Measurements from ENCODE around the gene TENM4.

The TENM4 gene

GRCh38 chr11:78759071-78759470 is 681.8 kb downstream of the TENM4 start:
- DNase-seq, result no peak

GRCh38 chr11:78753297-78753696 is 687.5 kb downstream of the TENM4 start:
- no peak for DNase-seq

DNA sequence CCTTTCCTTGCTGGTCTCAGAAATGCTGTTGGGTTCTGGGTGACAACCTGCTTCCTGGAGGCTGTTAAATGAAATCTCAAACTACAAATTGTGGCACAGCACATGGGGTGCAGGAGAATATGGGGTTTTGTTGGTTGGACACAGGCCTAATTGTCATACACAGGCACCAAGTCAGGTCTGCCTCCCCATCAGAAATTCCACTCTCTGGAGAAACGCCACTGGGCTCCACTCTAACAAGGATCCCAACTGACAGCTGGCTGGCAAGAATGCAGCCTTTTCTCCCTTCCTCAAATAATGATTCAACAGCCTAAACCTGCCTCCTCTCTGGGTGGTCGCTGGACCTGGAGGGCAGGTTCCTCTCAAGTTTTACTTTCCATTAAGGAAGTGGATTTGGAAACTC is 688.3 kb downstream of the TENM4 start:
- DNase-seq, result no peak

DNA sequence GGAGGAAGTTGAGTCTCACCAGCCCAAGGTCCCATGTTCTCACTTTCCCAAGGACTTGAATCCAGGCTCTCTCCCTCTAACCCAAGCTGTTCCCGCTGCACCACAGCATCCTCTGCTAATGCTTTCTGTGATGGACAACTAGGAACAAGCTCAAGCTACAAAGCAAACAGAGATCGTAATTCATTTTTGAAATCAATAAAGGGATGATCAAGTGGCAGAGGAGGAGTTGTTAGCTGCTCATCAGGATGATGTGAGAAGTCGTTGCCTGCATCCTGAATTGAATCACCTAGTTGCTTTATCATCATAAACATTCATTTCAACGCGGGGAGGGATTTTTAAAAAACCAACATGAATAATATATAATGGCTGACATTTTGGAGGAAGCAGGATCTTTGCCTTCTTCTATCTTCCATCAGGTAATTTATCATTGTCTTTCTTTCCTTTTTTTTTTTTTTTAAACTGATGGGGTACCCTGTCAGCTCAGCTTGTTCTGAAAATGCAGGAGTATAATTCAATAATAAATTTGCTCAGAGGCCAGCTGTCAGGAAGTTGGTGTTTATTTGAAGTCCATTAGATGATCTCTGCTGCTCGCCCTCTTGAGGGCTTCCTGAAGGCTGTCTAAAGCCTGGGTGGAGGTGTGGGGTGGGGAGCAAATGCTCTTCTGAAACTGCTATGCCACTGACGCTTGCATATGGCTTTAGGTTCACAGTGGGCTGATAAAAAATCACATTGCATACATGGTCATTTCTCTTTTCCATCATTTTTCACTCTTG is 691.7 kb downstream of the TENM4 start:
- no peak for DNase-seq

GRCh38 chr11:78744949-78745348 is 695.9 kb downstream of the TENM4 start:
- no peak for DNase-seq

DNA sequence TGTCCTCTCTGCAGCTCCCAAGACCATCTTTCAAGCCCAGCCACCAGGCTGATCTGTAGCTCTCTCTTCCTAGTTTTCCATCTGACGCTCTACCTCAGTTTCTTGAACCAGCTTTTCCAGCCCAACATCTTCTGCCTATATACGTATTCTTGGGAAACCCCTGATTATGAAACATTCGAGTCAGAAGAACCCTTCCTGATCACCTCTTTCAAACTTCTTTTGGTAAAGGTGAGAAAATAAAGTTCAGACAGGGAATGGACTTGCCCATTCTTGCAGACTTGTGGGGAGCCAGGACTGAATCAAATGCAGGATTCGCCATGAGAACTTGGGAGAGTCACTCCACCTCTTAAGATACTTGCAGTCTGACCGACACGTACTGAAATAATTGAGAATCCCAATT is 696.6 kb downstream of the TENM4 start:
- no peak for DNase-seq

GRCh38 chr11:78742430-78742829 is 698.4 kb downstream of the TENM4 start:
- no peak for DNase-seq

DNA sequence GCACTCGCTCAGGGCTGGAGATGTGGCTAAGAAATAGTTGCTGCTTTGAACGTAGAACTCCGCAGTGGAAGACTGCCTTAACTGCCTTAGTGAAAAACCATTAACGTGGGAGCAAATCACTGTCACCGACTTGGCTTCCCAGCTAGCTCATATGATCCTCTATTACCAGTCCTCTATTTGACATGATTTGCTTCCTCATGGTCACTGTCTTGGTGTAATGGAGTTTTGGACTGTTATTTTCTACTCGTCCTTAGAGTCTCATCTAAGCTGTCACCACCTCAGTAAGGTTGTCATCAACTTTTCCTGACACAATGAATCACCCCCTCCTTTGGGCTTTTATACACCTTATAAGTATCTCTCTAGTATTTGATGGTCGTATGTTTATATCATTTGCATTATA is 699.1 kb downstream of the TENM4 start:
- no peak for DNase-seq

GRCh38 chr11:78740199-78741071 is 700.4 kb downstream of the TENM4 start:
- no peak for DNase-seq

DNA sequence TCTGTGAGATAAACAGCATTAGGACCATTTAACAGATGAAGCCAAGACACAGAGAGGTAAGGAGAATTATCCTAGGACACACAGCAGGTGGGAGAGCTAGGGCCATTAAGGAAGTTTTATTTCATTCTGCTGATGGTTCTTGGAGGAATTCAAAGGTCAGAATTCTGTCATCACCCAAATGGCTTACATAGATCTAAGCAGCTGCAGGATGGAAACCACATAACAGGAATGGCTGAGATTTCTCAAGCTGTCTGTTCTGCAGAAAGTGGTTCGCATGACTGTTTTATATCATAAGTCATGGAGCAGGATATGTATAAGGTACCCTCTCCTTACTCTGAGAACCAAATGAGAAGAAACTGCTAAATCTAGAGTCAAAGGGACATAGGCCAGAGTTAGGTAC is 702.9 kb downstream of the TENM4 start:
- DNase-seq, result no peak

DNA sequence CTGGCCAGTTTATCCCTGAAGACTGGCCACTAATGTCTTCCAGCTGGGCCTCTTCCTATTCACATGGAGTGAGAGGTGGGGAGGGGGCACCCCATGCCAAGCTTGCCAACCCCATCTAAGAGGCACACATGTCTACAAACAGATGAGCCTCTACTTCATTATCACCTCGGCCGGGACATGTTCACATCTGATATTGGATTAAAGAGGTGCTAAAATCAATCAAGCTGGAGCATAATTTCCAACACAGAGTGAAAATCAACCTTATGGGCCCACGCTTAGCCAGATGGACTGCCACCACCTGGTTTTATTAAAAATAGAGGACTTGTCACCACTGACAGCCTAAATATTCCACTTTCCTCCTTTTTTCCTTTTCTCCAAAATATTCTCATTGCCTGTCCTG is 703.5 kb downstream of the TENM4 start:
- no peak for DNase-seq

DNA sequence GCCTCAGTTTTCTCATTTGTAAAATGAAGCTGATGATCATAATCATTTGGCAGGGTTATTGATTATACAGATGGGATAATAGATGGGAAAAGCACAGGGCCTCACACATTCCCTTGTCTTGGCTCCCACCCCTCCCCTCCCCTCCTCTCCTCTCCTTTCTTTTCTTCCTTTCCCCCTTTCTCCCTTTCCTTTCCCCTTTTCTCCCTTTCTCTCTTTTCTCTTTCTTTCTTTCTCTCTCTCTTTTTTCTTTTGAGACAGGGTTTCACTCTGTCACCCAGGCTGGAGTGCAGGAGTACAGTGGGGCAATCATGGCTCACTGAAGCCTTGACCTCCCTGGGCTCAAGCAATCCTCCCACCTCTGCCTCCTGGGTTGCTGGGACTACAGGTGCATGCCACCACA is 705.1 kb downstream of the TENM4 start:
- no peak for DNase-seq

- no peak for DNase-seq
Observed at GRCh38 chr11:78733031-78733430, 707.8 kb downstream of the TENM4 start.

DNA sequence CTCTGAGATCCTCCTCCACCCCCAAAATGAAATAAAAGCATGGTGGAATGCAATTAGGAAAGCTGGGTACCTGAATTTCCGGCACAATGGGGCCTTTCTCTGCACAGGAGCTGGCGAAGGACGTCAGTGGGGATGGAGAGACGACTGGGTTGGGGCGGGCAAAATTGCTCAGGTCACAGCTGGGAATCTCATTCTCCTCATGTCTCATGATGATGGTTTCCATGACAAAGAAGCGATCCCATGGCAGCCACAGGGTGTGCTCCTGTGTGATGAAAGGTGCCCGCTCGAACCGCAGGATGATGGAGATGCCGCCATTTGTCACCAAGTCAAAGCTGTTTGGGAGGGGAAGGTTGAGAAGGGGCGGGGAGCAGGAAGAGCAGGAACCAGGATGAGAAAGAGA is 708.6 kb downstream of the TENM4 start:
- DNase-seq, result no peak

- DNase-seq, result no peak
Observed at GRCh38 chr11:78731027-78731426, 709.8 kb downstream of the TENM4 start.

DNA sequence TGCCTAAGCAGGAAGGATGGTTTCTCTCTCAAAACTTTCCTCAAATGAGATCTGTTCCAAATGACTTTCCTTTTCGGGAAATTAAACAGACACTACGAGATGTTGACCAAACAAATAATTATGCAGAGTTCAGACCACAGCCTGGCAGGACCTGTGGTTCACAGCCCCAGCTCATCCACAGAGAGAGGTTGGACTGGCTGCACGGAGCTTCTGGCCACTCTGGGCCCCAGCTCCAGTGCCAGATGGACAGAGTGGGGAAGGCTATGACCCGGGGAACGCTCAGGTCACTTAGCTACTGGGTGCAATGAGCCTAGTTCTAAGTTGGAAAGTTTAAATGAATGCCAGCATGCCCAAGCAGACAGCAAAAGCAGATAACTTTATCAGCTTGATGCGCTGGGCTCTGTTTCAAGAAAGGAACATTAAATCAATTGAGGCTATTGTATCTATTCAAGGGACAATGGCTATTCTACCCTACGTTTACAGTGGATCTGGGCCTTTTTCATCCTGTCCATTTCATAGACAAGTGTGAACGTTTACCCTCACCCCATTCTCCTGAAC is 710.5 kb downstream of the TENM4 start:
- no peak for DNase-seq

DNA sequence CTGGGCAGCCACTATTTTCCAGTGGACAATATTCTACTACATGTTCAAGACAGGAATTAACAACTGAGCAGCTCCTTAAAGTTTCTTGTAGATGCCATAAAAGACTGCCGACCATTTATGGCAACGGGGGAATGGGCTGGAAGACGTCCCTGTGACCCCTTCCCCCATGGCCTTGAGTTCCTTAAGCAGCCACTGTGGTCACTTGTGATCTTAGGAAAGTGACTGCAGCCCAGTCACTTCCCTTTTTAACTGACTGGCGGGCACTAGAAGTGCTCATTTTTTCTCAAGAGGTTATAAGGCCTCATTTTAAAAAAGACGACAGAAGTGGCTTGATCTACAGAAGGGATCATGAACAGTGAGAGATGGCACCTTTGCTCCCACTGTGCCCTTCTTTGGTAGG is 713.0 kb downstream of the TENM4 start:
- no peak for DNase-seq

DNA sequence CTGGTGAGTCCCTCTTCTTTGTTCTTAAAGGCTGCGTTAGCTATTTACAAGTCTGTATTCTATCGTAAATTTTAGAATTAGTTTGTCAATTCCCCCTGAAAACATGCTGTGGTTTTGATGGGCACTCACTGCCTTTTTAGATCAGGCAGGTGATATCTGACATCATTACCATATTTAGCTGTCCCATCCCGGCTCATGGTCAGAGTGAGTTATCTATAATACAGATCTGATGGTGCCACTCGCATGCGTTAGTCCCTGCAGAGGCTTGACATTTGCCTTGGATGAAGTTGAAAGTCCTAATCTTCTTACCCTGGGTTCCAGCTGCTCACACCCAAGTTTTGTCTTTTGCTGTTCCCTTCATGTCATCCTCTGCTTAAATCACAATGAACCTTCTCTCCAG is 715.6 kb downstream of the TENM4 start:
- no peak for DNase-seq

DNA sequence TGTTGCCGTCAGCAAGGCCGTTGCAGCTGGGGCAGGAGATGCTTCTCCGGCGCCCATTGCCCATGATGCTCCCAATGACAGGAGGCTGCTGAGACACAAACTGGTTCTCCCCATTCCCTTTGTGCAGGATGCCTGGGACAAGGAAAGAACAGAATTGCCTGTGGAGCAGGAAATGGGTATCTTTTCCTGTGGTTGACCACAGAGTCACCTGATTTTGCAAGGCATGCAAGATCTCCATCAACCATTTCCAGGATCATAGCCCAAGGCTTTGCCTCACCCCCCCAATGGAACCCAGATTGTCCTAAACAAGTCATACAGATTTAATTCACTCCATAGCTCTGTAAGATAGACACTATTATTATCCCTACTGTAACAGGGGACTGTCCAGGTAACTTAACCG is 718.0 kb downstream of the TENM4 start:
- no peak for DNase-seq

GRCh38 chr11:78720281-78720989 is 720.4 kb downstream of the TENM4 start:
- DNase-seq, result no peak

- DNase-seq, result no peak
Observed at GRCh38 chr11:78717041-78717440, 723.8 kb downstream of the TENM4 start.

DNA sequence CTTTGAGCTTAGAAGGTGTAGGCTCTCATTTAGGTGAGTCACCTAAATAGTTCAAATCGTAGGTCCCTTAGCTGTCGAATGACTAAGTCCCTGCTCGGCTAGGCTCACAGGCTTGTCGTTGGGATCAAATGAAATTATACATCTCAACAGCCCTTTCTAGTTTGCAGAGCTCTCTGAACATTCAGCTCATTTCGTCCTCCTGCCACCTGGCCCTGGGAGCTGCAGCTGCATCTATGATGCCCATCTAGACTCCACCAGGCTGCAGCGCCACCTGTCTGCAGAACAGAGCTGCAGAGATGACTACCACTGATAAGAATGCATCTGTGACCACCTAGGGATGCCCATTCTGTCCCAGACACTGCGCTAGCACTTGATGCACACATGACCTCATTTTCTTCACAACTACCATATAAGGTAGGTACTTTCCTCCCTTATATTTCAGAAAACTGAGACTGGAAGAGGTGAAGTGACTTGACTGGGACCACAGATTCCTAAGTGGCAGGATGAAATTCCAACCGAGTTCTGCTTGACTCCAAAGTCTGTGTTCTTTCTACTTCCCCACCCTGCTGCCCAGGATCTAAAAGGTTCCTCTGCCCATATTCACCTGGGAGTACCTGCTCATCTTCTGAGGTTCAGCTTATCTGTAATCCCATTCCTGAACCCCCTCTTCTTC is 725.1 kb downstream of the TENM4 start:
- DNase-seq, result no peak

DNA sequence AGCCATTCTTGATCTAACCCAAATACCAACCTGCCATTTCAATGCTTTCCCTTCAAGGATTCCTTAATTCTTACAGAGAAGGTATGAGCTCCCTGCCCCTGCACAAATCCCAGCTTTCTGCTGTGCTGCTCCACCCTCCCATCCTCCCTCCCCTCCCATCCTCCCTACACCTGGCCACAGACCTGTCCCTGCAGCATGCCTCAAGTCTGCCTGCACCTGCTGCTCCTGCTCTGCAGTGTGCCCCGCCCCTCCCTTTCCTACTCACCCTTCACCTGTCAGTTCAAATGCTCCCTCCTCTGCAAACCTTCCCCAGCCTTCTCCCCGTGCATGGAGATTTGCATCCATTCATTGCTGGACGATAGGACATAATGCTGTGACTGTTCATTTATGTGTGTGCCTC is 726.3 kb downstream of the TENM4 start:
- DNase-seq, result no peak
